Stimulated activated memory B cell treated with anti-CD40 and anti-IgM and Interleukin-4, amounts not matched to agents 10 μg/mL and 1 μg/mL and 100 μg/mL, for 72 hours (primary cell): Measurements from ENCODE around the gene COPB2.

ENCODE experiments used
- ATAC-seq: fragments of 150-1000 bp; cut with Tn5 transposase; 2 replicates; pipeline ENCODE4 v1.10.0; 2021
- H3K27ac Mint-ChIP-seq: one replicate; pipeline ENCODE4 v1.8.0; 2022; ENCODE audit warnings: mild to moderate bottlenecking, mixed read lengths
- H3K27me3 Mint-ChIP-seq: one replicate; pipeline ENCODE4 v1.8.0; 2022; ENCODE audit warnings: mixed read lengths
- H3K36me3 Mint-ChIP-seq: one replicate; pipeline ENCODE4 v1.8.0; 2022; ENCODE audit warnings: mixed read lengths
- H3K4me1 Mint-ChIP-seq: one replicate; pipeline ENCODE4 v1.8.0; 2022; ENCODE audit warnings: mixed read lengths
- H3K4me3 Mint-ChIP-seq: one replicate; pipeline ENCODE4 v1.8.0; 2022; ENCODE audit warnings: mild to moderate bottlenecking, moderate library complexity, mixed read lengths
- H3K9me3 Mint-ChIP-seq: one replicate; pipeline ENCODE4 v1.8.0; 2022; ENCODE audit warnings: mixed read lengths

The COPB2 gene

GRCh38 chr3:139325551-139325950, 63.9 kb downstream of the COPB2 start:
- H3K4me1 Mint-ChIP-seq, result peaks cover 15% of the 10 kb centered on the region
- no peaks in the 10 kb centered on the region for H3K36me3 Mint-ChIP-seq
- peaks cover 11% of the 10 kb centered on the region for H3K27me3 Mint-ChIP-seq
- H3K9me3 Mint-ChIP-seq, result no peaks in the 10 kb centered on the region
- H3K4me3 Mint-ChIP-seq, result no peak overlapping the region
- no peak for ATAC-seq
- no peak overlapping the region for H3K27ac Mint-ChIP-seq

GRCh38 chr3:139324456-139324855, 65.0 kb downstream of the COPB2 start:
- H3K9me3 Mint-ChIP-seq, result no peaks in the 10 kb centered on the region
- no peak for ATAC-seq
- H3K4me3 Mint-ChIP-seq, result no peak overlapping the region
- no peaks in the 10 kb centered on the region for H3K36me3 Mint-ChIP-seq
- H3K27me3 Mint-ChIP-seq, result peaks cover under 1% of the 10 kb centered on the region
- H3K27ac Mint-ChIP-seq, result no peak overlapping the region
- peaks cover 7% of the 10 kb centered on the region for H3K4me1 Mint-ChIP-seq

- no peaks in the 10 kb centered on the region for H3K36me3 Mint-ChIP-seq
- no peak overlapping the region for H3K27ac Mint-ChIP-seq
- ATAC-seq, result no peak
- no peaks in the 10 kb centered on the region for H3K9me3 Mint-ChIP-seq
- no peaks in the 10 kb centered on the region for H3K27me3 Mint-ChIP-seq
- no peaks in the 10 kb centered on the region for H3K4me1 Mint-ChIP-seq
- no peak overlapping the region for H3K4me3 Mint-ChIP-seq
Observed at GRCh38 chr3:139323146-139323545, 66.3 kb downstream of the COPB2 start.

DNA sequence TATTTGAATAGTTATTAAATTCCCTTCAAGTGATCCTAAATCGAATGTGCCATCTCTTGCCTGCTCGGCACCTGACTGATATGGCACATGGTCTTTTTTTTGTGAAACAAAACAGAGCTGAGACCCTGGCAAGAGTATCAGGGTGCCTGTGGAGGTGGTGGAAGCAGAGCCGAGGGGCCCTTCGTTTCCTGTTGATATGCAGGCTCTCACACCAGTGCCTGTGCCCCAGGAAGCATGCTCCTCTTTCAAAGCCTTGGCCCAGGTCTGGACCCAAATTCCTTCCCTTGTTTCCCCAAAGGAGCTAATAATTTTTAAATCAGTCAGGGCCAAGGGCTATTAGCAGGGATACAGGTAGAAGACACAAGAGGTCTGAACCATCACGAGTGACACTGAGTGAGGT, 67.1 kb downstream of the COPB2 start:
- H3K27me3 Mint-ChIP-seq, result no peaks in the 10 kb centered on the region
- no peak overlapping the region for H3K4me3 Mint-ChIP-seq
- H3K4me1 Mint-ChIP-seq, result no peaks in the 10 kb centered on the region
- no peaks in the 10 kb centered on the region for H3K9me3 Mint-ChIP-seq
- H3K36me3 Mint-ChIP-seq, result no peaks in the 10 kb centered on the region
- ATAC-seq, result no peak
- no peak overlapping the region for H3K27ac Mint-ChIP-seq

- H3K27me3 Mint-ChIP-seq, result peaks cover 4% of the 10 kb centered on the region
- no peak overlapping the region for H3K4me3 Mint-ChIP-seq
- no peaks in the 10 kb centered on the region for H3K4me1 Mint-ChIP-seq
- H3K36me3 Mint-ChIP-seq, result no peaks in the 10 kb centered on the region
- no peak for ATAC-seq
- no peaks in the 10 kb centered on the region for H3K9me3 Mint-ChIP-seq
- no peak overlapping the region for H3K27ac Mint-ChIP-seq
Observed at GRCh38 chr3:139320551-139321309, 68.7 kb downstream of the COPB2 start.

GRCh38 chr3:139319428-139320402, 69.7 kb downstream of the COPB2 start:
- Mint-ChIP-seq H3K27me3 (peaks cover 15% of the 10 kb centered on the region), H3K36me3 (no peaks in the 10 kb centered on the region), H3K4me3 (no peak overlapping the region), H3K27ac (no peak overlapping the region), H3K9me3 (no peaks in the 10 kb centered on the region), H3K4me1 (no peaks in the 10 kb centered on the region)
- no peak for ATAC-seq

- no peak overlapping the region for H3K4me3 Mint-ChIP-seq
- H3K27ac Mint-ChIP-seq, result no peak overlapping the region
- H3K36me3 Mint-ChIP-seq, result no peaks in the 10 kb centered on the region
- H3K27me3 Mint-ChIP-seq, result peaks cover 17% of the 10 kb centered on the region
- no peaks in the 10 kb centered on the region for H3K9me3 Mint-ChIP-seq
- no peak for ATAC-seq
- H3K4me1 Mint-ChIP-seq, result no peaks in the 10 kb centered on the region
Observed at GRCh38 chr3:139318826-139319225, 70.6 kb downstream of the COPB2 start.

DNA sequence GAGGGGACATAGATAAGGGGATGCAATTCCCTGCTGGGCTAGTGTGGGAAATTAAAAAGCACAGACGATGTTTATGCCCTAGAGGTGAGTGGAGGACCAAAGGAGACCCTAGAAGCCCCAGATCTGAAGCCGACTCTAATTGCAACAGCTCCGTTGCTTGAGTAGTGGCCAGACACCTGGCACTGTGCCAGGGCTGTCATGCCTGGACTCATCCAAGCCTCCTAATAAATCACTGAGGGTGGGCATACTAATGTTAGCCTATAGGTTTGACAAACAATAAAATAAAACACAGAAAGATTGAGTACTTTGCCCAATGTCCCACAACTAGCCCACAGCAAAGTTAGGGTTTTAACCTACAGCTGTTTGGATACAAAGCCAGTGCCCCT, 71.0 kb downstream of the COPB2 start:
- ATAC-seq, result no peak
- no peaks in the 10 kb centered on the region for H3K9me3 Mint-ChIP-seq
- H3K27me3 Mint-ChIP-seq, result peaks cover 17% of the 10 kb centered on the region
- H3K4me1 Mint-ChIP-seq, result no peaks in the 10 kb centered on the region
- H3K4me3 Mint-ChIP-seq, result no peak overlapping the region
- H3K36me3 Mint-ChIP-seq, result no peaks in the 10 kb centered on the region
- no peak overlapping the region for H3K27ac Mint-ChIP-seq

DNA sequence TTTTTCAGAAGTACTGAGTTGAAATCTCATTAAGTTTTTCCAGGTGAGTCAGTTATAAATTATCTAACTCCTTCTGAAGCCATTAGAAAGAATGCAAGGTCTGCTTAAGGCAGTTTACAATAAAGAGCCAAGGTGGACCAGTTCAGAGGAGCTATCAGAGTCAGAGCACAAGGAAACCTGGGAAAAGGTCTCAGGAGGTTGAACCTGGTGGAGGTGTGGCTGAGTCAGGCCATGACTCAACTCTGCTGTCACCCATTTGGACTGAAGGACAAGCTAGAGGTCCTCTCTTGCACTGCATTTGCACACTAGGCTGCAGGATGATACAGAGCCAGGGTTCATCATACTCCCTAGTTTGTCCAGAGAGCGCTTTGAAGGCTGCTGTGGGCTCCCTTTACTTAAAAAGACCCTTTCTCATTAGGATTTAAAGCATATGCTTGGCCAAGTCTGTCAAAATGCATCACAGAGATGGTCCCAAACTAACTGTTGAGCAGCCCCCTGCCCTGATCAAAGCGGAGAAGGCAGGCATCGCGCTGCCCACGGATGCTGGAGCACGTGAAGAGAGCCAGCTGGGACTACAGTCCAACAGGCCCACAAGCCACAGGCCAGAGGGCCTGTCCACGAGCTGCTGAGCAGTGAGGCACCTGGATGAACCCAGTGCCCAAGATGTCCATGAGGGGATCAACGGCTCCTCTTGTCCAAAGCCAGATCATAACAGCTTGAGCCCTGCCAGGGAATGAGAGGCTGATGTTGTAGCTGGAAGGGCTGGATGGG, 71.6 kb downstream of the COPB2 start:
- Mint-ChIP-seq H3K9me3 (no peaks in the 10 kb centered on the region), H3K27ac (no peak overlapping the region), H3K27me3 (peaks cover 17% of the 10 kb centered on the region), H3K4me3 (no peak overlapping the region), H3K4me1 (no peaks in the 10 kb centered on the region), H3K36me3 (no peaks in the 10 kb centered on the region)
- no peak for ATAC-seq

GRCh38 chr3:139317215-139317614, 72.2 kb downstream of the COPB2 start:
- no peaks in the 10 kb centered on the region for H3K4me1 Mint-ChIP-seq
- no peak for ATAC-seq
- no peak overlapping the region for H3K27ac Mint-ChIP-seq
- H3K4me3 Mint-ChIP-seq, result no peak overlapping the region
- no peaks in the 10 kb centered on the region for H3K9me3 Mint-ChIP-seq
- H3K36me3 Mint-ChIP-seq, result no peaks in the 10 kb centered on the region
- peaks cover 17% of the 10 kb centered on the region for H3K27me3 Mint-ChIP-seq

GRCh38 chr3:139313921-139314320, 75.5 kb downstream of the COPB2 start:
- ATAC-seq, result no peak
- Mint-ChIP-seq H3K27ac (no peak overlapping the region), H3K4me1 (no peaks in the 10 kb centered on the region), H3K27me3 (peaks cover 17% of the 10 kb centered on the region), H3K4me3 (no peak overlapping the region), H3K36me3 (no peaks in the 10 kb centered on the region), H3K9me3 (no peaks in the 10 kb centered on the region)

DNA sequence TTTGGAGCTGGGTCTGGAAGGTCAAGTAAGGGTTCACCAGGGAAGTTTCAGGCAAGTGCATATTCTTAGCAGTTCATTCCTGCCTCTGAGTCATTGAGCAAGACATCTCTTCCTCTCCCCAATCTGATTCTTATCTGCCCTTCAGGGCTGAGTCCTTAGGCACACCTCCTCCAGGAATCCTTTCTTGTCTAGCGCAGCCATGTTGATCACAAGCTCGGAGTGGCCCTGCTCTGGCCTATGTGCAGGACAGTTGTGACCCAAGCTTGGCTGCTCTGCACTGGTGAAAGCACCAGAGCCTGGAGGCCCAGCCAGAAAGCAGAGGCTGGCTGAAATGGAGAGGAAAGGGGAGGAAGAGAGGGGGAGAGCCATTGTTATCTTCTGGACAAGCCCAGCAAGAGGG, 76.5 kb downstream of the COPB2 start:
- no peak overlapping the region for H3K27ac Mint-ChIP-seq
- H3K4me1 Mint-ChIP-seq, result no peaks in the 10 kb centered on the region
- H3K4me3 Mint-ChIP-seq, result no peak overlapping the region
- no peak for ATAC-seq
- peaks cover 17% of the 10 kb centered on the region for H3K27me3 Mint-ChIP-seq
- H3K36me3 Mint-ChIP-seq, result no peaks in the 10 kb centered on the region
- H3K9me3 Mint-ChIP-seq, result no peaks in the 10 kb centered on the region

DNA sequence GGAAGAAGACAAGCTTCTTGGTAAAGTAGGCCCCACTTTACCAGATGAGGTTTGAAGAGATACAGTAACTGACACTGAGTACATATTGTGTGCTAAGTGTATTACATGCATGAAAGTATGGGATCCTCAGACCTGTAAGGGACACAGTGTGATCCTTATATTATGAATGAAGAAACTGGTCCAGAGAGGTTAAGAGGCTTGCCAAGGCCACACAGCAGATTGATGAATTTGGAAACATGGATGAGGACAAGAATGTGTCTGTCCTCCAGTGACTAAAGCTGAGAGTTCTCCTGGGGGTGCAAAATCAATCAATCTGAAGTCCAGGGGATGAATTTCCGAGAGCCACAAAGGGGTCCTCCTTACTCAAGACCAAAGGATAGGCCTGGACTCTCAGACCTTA, 77.0 kb downstream of the COPB2 start:
- H3K9me3 Mint-ChIP-seq, result no peaks in the 10 kb centered on the region
- no peaks in the 10 kb centered on the region for H3K4me1 Mint-ChIP-seq
- H3K27me3 Mint-ChIP-seq, result peaks cover 17% of the 10 kb centered on the region
- no peak for ATAC-seq
- H3K27ac Mint-ChIP-seq, result no peak overlapping the region
- H3K36me3 Mint-ChIP-seq, result no peaks in the 10 kb centered on the region
- no peak overlapping the region for H3K4me3 Mint-ChIP-seq

DNA sequence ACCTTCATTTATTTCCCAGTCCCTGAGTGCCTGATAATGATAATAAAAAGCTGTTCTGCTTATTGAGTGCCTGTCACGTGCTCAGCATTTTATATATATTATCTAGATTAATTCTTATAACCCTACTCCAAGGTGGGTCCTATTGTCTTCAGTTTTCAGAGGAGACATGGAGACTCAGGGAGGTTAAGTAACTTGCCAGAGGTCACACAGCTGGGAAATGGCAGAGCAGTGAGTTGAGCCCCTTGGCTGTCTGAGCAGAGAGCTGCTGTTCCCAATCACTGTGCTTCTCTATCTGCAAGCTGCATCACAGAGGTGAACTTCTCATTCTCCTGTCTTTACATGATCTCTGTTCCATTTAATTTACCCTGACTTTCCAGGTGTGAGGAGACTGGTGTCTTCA, 77.9 kb downstream of the COPB2 start:
- H3K4me3 Mint-ChIP-seq, result no peak overlapping the region
- peaks cover 17% of the 10 kb centered on the region for H3K27me3 Mint-ChIP-seq
- H3K4me1 Mint-ChIP-seq, result no peaks in the 10 kb centered on the region
- no peak overlapping the region for H3K27ac Mint-ChIP-seq
- ATAC-seq, result no peak
- no peaks in the 10 kb centered on the region for H3K9me3 Mint-ChIP-seq
- H3K36me3 Mint-ChIP-seq, result no peaks in the 10 kb centered on the region

DNA sequence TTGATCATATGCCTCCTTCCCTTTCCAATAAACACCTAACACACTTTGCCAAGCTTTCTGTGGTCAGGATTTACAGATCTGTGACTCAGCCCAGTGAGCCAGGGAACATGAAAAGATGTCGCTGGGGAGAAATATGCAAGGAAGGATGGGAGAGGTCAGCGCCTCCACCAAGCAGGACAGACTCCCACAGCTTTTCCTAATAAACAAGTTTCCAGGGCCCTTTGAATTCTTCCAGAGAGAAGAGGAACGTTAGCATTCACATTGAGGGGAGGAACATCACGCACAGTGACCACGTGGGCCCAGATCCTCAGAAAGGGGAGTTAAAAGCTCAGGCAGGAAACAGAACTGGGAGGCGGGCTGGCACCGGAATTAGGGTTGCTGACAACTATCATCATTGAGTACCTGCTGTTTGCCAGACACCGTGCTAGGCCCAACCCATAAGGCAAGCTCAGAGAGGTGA, 78.9 kb downstream of the COPB2 start:
- Mint-ChIP-seq H3K4me1 (no peaks in the 10 kb centered on the region), H3K27ac (no peak overlapping the region), H3K4me3 (no peak overlapping the region), H3K36me3 (no peaks in the 10 kb centered on the region), H3K27me3 (peaks cover 10% of the 10 kb centered on the region), H3K9me3 (no peaks in the 10 kb centered on the region)
- no peak for ATAC-seq
